Endothelial cell (in vitro differentiated cells): ENCODE measurements around the gene PRPS1L1. TPM values are rescaled to one million over a fixed set of nuclear protein-coding genes. Genes with fewer than 3 reads are reported as not detected.

Experiments
- DNase-seq: peaks from one replicate; pipeline ENCODE4 v3.0.0; 2021; ENCODE audit warnings: low spot score
- H3K27ac Mint-ChIP-seq: one replicate; pipeline ENCODE4 v1.8.0; 2021; ENCODE audit warnings: mixed read lengths, inconsistent platforms; ENCODE audit not compliant: unreplicated experiment
- H3K27me3 Mint-ChIP-seq: one replicate; pipeline ENCODE4 v1.8.0; 2021; ENCODE audit warnings: mild to moderate bottlenecking, moderate library complexity, mixed read lengths, inconsistent platforms; ENCODE audit not compliant: unreplicated experiment
- H3K36me3 Mint-ChIP-seq: one replicate; pipeline ENCODE4 v1.8.0; 2021; ENCODE audit warnings: mild to moderate bottlenecking, low read depth, mixed read lengths, inconsistent platforms; ENCODE audit not compliant: unreplicated experiment
- H3K4me1 Mint-ChIP-seq: one replicate; pipeline ENCODE4 v1.8.0; 2021; ENCODE audit warnings: mild to moderate bottlenecking, mixed read lengths, inconsistent platforms; ENCODE audit not compliant: unreplicated experiment
- H3K4me3 Mint-ChIP-seq: one replicate; pipeline ENCODE4 v1.8.0; 2021; ENCODE audit warnings: mild to moderate bottlenecking, mixed read lengths, inconsistent platforms; ENCODE audit not compliant: unreplicated experiment
- H3K9me3 Mint-ChIP-seq: one replicate; pipeline ENCODE4 v1.8.0; 2021; ENCODE audit warnings: mixed read lengths, inconsistent platforms; ENCODE audit not compliant: unreplicated experiment
- CTCF ChIP-seq: fragments of 200-600 bp; sonication (generic); IDR thresholded peaks from one replicate; pipeline ENCODE4 v1.5.0; 2021; ENCODE audit warnings: antibody characterized with exemption; ENCODE audit not compliant: unreplicated experiment
- total RNA-seq: library from RNA; stranded (reverse); fragmentation: NEBNext Ultra II Directional; extraction: Animal tissue kit (Norgen Biotek cat#: 25700); gene quantifications from one replicate; pipeline ENCODE4 v1.2.1, GENCODE V29; 2021; ENCODE audit not compliant: unreplicated experiment

The PRPS1L1 gene
- total RNA-seq, 1 donor from 2014 or later, result not detected

GRCh38 chr7:18045171-18045570 lies 17.5 kb upstream of the PRPS1L1 start:
- no peaks in the 10 kb centered on the region for H3K27me3 Mint-ChIP-seq
- no peak overlapping the region for H3K27ac Mint-ChIP-seq
- TF ChIP-seq CTCF, result no peak
- no peak for DNase-seq
- H3K9me3 Mint-ChIP-seq, result no peaks in the 10 kb centered on the region
- H3K36me3 Mint-ChIP-seq, result no peaks in the 10 kb centered on the region
- H3K4me1 Mint-ChIP-seq, result no peaks in the 10 kb centered on the region
- H3K4me3 Mint-ChIP-seq, result no peak overlapping the region

- Mint-ChIP-seq H3K9me3 (no peaks in the 10 kb centered on the region), H3K4me3 (no peak overlapping the region), H3K36me3 (no peaks in the 10 kb centered on the region), H3K4me1 (no peaks in the 10 kb centered on the region), H3K27ac (no peak overlapping the region), H3K27me3 (no peaks in the 10 kb centered on the region)
- TF ChIP-seq CTCF, result no peak
- no peak for DNase-seq
These were observed 13.5 kb upstream of the PRPS1L1 start for GRCh38 chr7:18041191-18041590.

- no peak overlapping the region for H3K27ac Mint-ChIP-seq
- no peaks in the 10 kb centered on the region for H3K9me3 Mint-ChIP-seq
- no peak for DNase-seq
- no peaks in the 10 kb centered on the region for H3K27me3 Mint-ChIP-seq
- no peak for TF ChIP-seq CTCF
- no peak overlapping the region for H3K4me3 Mint-ChIP-seq
- H3K36me3 Mint-ChIP-seq, result no peaks in the 10 kb centered on the region
- no peaks in the 10 kb centered on the region for H3K4me1 Mint-ChIP-seq
These were observed 12.6 kb upstream of the PRPS1L1 start for GRCh38 chr7:18040196-18040595.

GRCh38 chr7:18038382-18038781 lies 10.7 kb upstream of the PRPS1L1 start:
- Mint-ChIP-seq H3K27ac (no peak overlapping the region), H3K4me1 (no peaks in the 10 kb centered on the region), H3K36me3 (no peaks in the 10 kb centered on the region), H3K4me3 (no peak overlapping the region), H3K27me3 (no peaks in the 10 kb centered on the region), H3K9me3 (no peaks in the 10 kb centered on the region)
- DNase-seq, result no peak
- no peak for TF ChIP-seq CTCF

- Mint-ChIP-seq H3K9me3 (no peaks in the 10 kb centered on the region), H3K27ac (no peak overlapping the region), H3K4me3 (no peak overlapping the region), H3K27me3 (no peaks in the 10 kb centered on the region), H3K36me3 (no peaks in the 10 kb centered on the region), H3K4me1 (no peaks in the 10 kb centered on the region)
- DNase-seq, result no peak
- TF ChIP-seq CTCF, result no peak
These were observed 10.0 kb upstream of the PRPS1L1 start for GRCh38 chr7:18037609-18038008.
